ENCODE results near the gene NUP88.

The NUP88 gene

GRCh38 chr17:5354310-5354709 lies 65.2 kb downstream of the NUP88 start:
- Histone ChIP-seq H3K36me3 (ENCODE audit: control insufficient read depth, low read length) (peaks cover 64% of the 10 kb centered on the region), H3K79me2 (ENCODE audit: control insufficient read depth, low read length) (no peaks in the 10 kb centered on the region), H3K9me3 (ENCODE audit: control insufficient read depth, insufficient read depth, low read length) (no peaks in the 10 kb centered on the region)

GRCh38 chr17:5352681-5353289 lies 66.7 kb downstream of the NUP88 start:
- H3K27me3 ChIP-seq (ENCODE audit: control insufficient read depth, low read length): no peaks in the 10 kb centered on the region
- H3K9me3 ChIP-seq (ENCODE audit: control insufficient read depth, insufficient read depth, low read length): no peaks in the 10 kb centered on the region
- H3K4me1 ChIP-seq (ENCODE audit: control insufficient read depth, low read length): no peaks in the 10 kb centered on the region
- H3K4me3 ChIP-seq (ENCODE audit: low read length): no peak overlapping the region
- no peak overlapping the region for H3K27ac ChIP-seq (ENCODE audit: low read depth, low read length)
- H3K4me2 ChIP-seq (ENCODE audit: low read length): no peak overlapping the region
- no peaks in the 10 kb centered on the region for H3F3A ChIP-seq (ENCODE audit: control insufficient read depth, insufficient read depth)
- H3K9me2 ChIP-seq (replicated peaks; ENCODE audit: control insufficient read depth, low read length): no peaks in the 10 kb centered on the region
- TF ChIP-seq CTCF (IDR thresholded peaks at IDR 0.05; ENCODE audit: low read depth, low read length, poor library complexity, severe bottlenecking): no peak
- no peak for TF ChIP-seq EZH2phosphoT487 (IDR thresholded peaks at IDR 0.05; ENCODE audit: borderline replicate concordance, low read length)
- H3K36me3 ChIP-seq (ENCODE audit: control insufficient read depth, low read length): peaks cover 65% of the 10 kb centered on the region
- H4K20me1 ChIP-seq (ENCODE audit: control insufficient read depth, insufficient read depth, low read depth, low read length): no peaks in the 10 kb centered on the region
- no peaks in the 10 kb centered on the region for H3K79me2 ChIP-seq (ENCODE audit: control insufficient read depth, low read length)

More at GRCh38 chr17:5354310-5354709, 65.2 kb downstream of the NUP88 start:
- Histone ChIP-seq H3K4me2 (ENCODE audit: low read length) (no peak overlapping the region), H3K27ac (ENCODE audit: low read depth, low read length) (no peak overlapping the region), H3K27me3 (ENCODE audit: control insufficient read depth, low read length) (no peaks in the 10 kb centered on the region), H3K9me2 (replicated peaks; ENCODE audit: control insufficient read depth, low read length) (no peaks in the 10 kb centered on the region), H4K20me1 (ENCODE audit: control insufficient read depth, insufficient read depth, low read depth, low read length) (no peaks in the 10 kb centered on the region), H3K4me1 (ENCODE audit: control insufficient read depth, low read length) (no peaks in the 10 kb centered on the region), H3F3A (ENCODE audit: control insufficient read depth, insufficient read depth) (no peaks in the 10 kb centered on the region), H3K4me3 (ENCODE audit: low read length) (no peak overlapping the region)
- TF ChIP-seq CTCF (IDR thresholded peaks at IDR 0.05; ENCODE audit: low read depth, low read length, poor library complexity, severe bottlenecking): no peak
- TF ChIP-seq EZH2phosphoT487 (IDR thresholded peaks at IDR 0.05; ENCODE audit: borderline replicate concordance, low read length): no peak

GRCh38 chr17:5344914-5345313 lies 74.5 kb downstream of the NUP88 start:
- Histone ChIP-seq H3K9me2 (replicated peaks; ENCODE audit: control insufficient read depth, low read length) (no peaks in the 10 kb centered on the region), H3K27ac (ENCODE audit: low read depth, low read length) (no peak overlapping the region), H3K79me2 (ENCODE audit: control insufficient read depth, low read length) (no peaks in the 10 kb centered on the region), H3K27me3 (ENCODE audit: control insufficient read depth, low read length) (no peaks in the 10 kb centered on the region), H3K4me1 (ENCODE audit: control insufficient read depth, low read length) (no peaks in the 10 kb centered on the region), H3K9me3 (ENCODE audit: control insufficient read depth, insufficient read depth, low read length) (no peaks in the 10 kb centered on the region), H3K36me3 (ENCODE audit: control insufficient read depth, low read length) (peaks cover 32% of the 10 kb centered on the region), H3F3A (ENCODE audit: control insufficient read depth, insufficient read depth) (peaks cover 2% of the 10 kb centered on the region; the same call in 1 of the 2 replicates), H3K4me3 (ENCODE audit: low read length) (no peak overlapping the region), H4K20me1 (ENCODE audit: control insufficient read depth, insufficient read depth, low read depth, low read length) (no peaks in the 10 kb centered on the region), H3K4me2 (ENCODE audit: low read length) (no peak overlapping the region)
- TF ChIP-seq EZH2phosphoT487 (IDR thresholded peaks at IDR 0.05; ENCODE audit: borderline replicate concordance, low read length) (no peak), CTCF (IDR thresholded peaks at IDR 0.05; ENCODE audit: low read depth, low read length, poor library complexity, severe bottlenecking) (no peak)
